NCI-H2227 (cell line): ENCODE data around the gene ABL1.

ENCODE experiments used
- DNase-seq: peaks from one replicate; lab custom pipeline; 2025; ENCODE audit not compliant: unreplicated experiment; lab: John Stamatoyannopoulos, UW

The ABL1 gene

GRCh38 chr9:130824643-130825350 lies 10.3 kb upstream of the ABL1 start:
- DNase-seq = peak; percentile 33

DNA sequence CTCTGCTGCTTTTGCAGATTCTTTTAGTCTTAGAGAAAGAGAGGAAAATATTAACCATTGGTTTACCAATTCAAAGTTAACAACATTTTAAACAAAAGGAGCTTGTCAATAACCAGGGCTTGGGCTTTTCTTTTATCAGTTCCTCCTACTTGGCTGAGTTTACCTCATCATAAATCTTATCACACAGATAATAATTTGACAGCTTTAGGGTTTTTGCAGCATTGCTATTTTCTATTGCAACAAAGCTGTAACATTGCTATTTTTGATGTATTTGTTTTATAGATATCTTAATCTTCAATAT lies 9.8 kb upstream of the ABL1 start:
- no peak for DNase-seq

GRCh38 chr9:130825809-130826208 lies 9.2 kb upstream of the ABL1 start:
- no peak for DNase-seq

DNA sequence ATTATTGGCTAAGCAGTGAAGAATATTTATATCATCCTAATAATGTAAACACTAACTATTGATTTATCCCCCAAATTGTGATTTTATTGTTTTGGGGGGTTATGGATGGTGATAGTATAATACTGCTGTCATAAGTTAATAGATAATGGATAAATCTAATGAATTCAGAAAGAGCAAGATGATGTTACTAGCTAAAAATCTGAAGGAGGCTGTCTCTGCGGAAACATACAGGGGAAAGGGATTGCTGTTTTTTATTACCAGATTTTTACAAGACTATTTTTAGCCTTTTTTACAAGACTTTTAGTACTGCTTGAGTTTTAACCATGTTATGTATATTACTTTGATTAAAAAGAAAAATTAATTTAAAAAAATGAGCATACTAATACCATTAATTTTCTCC lies 5.3 kb upstream of the ABL1 start:
- DNase-seq = no peak

DNA sequence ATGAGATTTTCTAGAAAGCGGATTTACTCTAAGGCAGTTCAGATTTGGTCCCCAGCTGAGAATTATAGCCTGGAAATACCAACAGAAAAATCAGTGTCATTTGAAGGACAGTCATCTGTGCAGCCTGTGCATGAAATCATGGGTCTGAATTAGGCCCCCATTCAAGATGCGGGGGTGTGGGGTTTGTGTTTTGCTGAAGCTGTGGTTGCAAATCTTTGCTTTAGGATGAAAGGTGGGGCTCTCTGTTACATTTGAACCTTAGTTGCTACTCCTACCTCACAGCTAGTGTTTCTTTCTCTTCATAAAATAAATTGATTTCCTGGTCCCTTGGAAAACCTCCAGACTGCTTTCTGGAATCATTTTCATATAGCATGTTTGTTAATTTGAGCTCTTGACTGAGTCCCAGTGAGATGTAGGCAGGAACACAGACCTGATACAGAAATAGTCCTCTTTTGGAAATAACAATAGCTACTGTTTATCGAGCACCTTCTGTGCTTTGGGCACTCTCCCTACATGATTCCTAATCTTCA lies 4.8 kb upstream of the ABL1 start:
- no peak for DNase-seq

- DNase-seq = no peak
These were observed 4.0 kb upstream of the ABL1 start for GRCh38 chr9:130831077-130831476.

GRCh38 chr9:130833031-130833990 lies 1.7 kb upstream of the ABL1 start:
- no peak for DNase-seq

- peak; percentile 44 for DNase-seq
These were observed 616 bp downstream of the ABL1 start for GRCh38 chr9:130835441-130836298.

DNA sequence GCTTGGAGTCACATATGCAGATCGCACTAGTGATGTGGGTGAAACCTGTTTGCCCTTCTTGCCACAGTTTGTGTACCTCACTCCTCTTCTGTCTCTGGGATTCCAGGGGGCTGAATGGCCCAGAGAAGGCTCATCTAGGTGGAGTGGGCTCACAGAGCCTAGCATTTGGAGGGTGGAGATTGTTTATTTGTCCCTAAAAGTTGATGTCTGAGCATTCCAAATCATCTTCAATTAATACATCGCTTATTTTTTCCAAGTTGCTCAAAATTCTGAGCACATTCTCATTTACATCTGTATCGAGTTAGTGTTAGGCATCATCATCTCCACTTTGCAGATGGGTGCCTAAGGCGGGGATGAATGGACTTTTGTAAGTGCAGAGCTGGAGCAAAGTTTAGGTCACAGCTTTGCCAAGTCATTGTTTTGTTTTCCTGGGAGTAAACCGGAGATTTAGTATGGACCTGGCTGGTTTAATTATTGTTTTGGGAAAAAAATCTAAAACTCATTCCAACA lies 2.0 kb downstream of the ABL1 start:
- DNase-seq = no peak

DNA sequence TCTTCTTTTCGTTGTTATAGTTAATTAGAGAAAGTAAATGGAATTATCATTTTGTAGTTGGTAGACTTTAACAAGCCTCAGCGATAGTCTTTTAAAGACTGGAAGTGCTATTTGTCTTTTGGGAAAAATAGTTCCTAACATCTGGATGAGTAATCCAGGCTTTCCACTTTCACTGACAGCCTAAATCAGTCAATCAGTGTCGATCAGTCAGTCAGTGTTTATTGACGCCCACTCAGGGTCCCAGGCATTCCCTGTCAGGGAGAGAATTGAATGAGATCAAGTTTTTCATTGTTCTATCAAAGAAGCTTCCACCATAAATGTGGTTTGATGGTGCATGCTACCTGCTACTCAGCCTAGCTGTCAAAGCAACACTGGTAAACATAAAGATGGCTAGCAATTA lies 2.6 kb downstream of the ABL1 start:
- no peak for DNase-seq

DNA sequence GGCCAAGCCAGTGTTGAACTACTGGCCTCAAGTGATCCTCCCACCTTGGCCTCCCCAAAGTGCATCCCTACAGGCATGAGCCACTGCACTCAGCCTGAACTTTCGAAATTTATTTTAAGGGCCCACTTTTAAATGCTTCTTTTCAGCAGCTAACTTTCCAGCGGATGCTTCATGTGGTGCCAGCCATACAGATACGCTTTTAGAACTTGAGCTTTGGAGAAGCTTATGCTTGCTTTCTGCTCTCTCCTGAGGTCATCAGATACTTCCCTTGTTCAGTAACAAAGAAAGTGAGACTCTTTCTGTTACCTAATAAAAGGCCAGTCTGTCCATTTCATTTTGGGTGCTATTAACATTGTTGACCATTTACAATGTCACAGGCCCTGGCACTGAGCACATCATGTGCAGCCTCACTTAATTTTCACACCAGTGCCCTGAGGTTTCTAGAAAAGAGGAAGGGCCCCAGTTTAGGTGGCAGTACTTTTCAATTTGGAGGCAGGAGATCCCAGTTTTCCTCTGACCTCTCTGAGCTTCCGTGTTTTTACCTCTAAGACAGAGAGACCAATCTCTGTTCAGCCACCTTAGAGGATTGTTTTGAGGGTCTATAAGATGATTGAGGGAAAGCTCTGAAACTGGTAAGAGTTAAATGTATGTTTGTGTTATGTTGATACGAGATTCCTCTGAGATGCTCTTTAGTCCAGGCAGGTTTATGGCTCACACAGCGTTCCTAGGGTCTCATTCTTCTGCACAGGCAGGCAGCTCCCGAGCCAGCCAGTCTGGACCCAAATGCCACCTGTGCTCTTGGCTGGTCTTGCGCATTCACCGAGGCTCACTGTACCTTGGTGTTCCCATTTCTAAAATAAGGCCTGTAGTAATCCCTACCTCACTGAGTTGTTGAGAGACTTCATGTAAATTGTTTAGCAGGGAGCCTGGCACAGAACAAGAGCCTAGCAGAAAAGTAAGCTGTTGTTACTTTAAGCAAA lies 4.4 kb downstream of the ABL1 start:
- DNase-seq = no peak

- no peak for DNase-seq
These were observed 7.5 kb downstream of the ABL1 start for GRCh38 chr9:130842545-130842944.

DNA sequence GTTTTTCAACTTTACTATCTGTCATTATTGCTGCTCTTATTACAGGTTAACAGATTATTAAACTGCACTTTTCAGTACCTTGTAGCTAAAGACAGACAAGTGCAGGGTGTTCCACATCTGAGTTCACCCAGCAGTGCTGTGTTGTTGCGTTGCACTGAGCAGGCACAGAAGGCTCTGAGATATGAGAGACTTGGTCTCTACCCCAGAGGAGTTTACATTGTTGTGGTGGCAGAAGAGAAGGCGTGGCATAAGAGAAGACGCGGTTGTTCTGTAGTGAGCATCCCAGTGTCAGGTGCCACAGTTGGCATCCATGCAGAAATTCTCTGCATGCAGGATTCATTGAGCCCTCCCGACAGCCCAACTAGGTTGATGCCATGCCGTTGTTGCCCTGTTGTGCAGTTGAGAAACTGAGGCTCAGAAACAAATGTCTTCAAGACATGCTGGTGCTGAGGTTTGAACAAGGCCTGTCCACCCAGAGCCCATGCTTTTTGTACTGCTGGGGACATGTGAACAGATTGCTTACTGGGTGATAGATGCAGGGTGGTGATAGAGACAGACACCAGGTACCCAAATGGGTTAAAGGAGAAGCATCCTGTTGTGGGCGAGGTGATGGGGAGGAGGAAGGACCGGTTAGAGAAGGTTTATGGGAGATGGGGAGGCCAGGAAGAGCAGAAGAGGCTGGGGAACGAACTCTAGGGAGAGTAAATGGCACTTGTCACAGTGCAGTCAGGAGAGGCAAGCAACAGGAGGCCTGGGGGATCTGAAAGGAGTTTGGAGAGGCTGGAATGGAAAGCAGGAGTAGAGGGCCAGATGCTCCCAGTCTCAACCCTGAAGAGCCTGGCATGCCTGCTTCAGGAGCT lies 8.2 kb downstream of the ABL1 start:
- no peak for DNase-seq

GRCh38 chr9:130844044-130844451 lies 9.0 kb downstream of the ABL1 start:
- no peak for DNase-seq

DNA sequence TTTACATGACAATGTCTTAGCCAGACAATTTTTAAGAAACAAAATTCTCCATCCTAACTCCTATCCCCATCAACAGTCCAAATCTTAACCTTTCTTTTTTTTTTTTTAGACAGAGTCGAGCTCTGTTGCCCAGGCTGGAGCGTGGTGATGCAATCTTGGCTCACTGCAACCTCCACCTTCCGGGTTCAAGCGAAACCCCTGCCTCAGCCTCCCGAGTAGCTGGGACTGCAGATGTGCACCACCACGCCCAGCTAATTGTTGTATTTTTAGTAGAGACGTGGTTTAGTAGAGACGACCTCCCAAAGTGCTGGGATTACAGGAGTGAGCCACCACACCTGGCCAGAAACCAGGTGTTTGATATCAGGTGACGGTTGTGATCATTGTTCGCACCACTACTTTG lies 10.2 kb downstream of the ABL1 start:
- no peak for DNase-seq

DNA sequence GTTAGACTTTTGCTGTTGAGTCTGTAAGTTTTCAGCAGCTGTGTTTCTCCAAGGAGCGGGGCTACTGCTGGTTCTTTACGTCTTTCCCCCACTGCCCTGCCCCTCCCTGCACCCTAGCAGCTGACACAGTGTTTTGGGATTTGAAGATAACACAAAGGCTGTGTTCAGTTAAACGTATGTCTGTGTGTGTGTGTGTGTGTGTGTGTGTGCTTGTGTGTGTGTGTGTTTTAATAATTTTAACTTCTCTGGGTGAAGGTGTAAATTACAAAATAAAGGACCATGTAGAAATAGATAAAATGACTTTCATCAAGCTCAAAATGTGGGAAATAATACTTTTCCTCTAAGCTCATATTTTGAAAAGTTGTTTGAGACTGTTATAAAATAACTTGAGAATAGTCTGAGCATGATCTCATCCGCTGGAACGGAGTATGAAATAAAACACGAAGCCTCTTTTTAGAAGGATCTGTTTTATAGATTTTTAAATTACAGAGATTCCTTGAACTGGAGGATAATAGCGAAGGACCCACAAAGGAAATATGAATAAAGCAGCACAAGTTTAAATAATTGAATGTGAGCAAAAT lies 10.9 kb downstream of the ABL1 start:
- DNase-seq = no peak

DNA sequence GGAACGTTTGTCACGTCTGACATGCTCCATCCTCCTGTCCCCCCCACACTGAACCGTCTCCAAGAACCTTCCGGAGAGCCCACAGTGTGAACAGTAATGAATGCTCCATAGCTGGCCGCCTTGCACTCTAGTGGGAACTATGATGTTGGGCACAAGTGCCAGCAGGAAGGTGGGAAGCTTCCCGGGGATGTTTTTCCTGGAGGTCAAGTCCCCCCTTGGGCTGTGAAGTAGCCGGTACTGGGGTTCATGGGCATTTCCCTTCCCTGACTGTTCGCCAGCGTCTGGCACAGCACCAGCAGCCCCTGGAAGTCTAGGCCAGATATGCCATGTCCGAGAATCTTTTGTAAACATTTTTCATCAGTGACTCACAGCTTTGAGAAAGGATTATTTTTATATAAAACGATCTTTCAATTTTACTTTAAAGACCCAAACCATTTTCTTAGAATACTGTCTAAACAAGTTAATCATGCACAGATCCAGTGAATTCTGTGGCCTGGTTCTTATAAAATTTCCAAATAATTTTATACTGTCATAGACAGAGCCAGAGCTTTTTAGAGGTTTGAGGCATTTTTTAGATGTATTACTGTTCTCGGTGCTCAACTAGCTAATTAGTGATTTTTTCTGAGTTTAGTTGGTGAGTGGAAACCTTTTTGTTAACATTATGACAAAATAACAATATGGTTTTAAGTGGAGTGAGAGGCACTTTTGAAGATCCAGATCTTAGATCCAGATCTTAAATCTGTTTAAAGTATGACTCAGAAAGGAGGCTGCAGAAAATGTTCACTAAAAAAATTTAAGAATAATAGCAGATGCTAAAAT lies 11.6 kb downstream of the ABL1 start:
- no peak for DNase-seq
